GM04504 (cell line): ENCODE measurements around the gene P3H1.
"Not testable (repeated sequence)": the region's sequence is repeated elsewhere in the genome, so short reads cannot be mapped to it uniquely, and the experiment has no call there.

Source experiments
- DNase-seq: peaks from one replicate; pipeline ENCODE4 v3.0.0-alpha.2; 2012; ENCODE audit warnings: low read depth

P3H1 gene

GRCh38 chr1:42730988-42731387 lies 35.8 kb downstream of the P3H1 start:
- no peak for DNase-seq

GRCh38 chr1:42730002-42730401 lies 36.8 kb downstream of the P3H1 start:
- DNase-seq: no peak

- DNase-seq: not testable (repeated sequence)
Observed at GRCh38 chr1:42725820-42726219, 41.0 kb downstream of the P3H1 start.

- no peak for DNase-seq
Observed at GRCh38 chr1:42723511-42723910, 43.3 kb downstream of the P3H1 start.

- not testable (repeated sequence) for DNase-seq
Observed at GRCh38 chr1:42722403-42722802, 44.4 kb downstream of the P3H1 start.

GRCh38 chr1:42721926-42722325 lies 44.9 kb downstream of the P3H1 start:
- no peak for DNase-seq

- DNase-seq: no peak
Observed at GRCh38 chr1:42720868-42721267, 46.0 kb downstream of the P3H1 start.

- DNase-seq: not testable (repeated sequence)
Observed at GRCh38 chr1:42714441-42714840, 52.4 kb downstream of the P3H1 start.

- no peak for DNase-seq
Observed at GRCh38 chr1:42713293-42713692, 53.5 kb downstream of the P3H1 start.

GRCh38 chr1:42712808-42713207 lies 54.0 kb downstream of the P3H1 start:
- not testable (repeated sequence) for DNase-seq

GRCh38 chr1:42703888-42704464 lies 62.9 kb downstream of the P3H1 start:
- DNase-seq: no peak

- no peak for DNase-seq
Observed at GRCh38 chr1:42700006-42700405, 66.8 kb downstream of the P3H1 start.

- no peak for DNase-seq
Observed at GRCh38 chr1:42698081-42698813, 68.6 kb downstream of the P3H1 start.
